COR-L47 (cell line): Measurements from ENCODE around the gene DND1.
"Not testable (repeated sequence)": the region's sequence is repeated elsewhere in the genome, so short reads cannot be mapped to it uniquely, and the experiment has no call there.

Experiments used
- DNase-seq: peaks from one replicate; lab custom pipeline; 2025; lab: John Stamatoyannopoulos, UW

Gene DND1

GRCh38 chr5:140631036-140631417 is 42.3 kb downstream of the DND1 start:
- no peak for DNase-seq

- no peak for DNase-seq
Observed at GRCh38 chr5:140630292-140631035, 42.9 kb downstream of the DND1 start.

GRCh38 chr5:140628711-140629110 is 44.7 kb downstream of the DND1 start:
- DNase-seq = no peak

- no peak for DNase-seq
Observed at GRCh38 chr5:140627972-140628371, 45.4 kb downstream of the DND1 start.

- DNase-seq = not testable (repeated sequence)
Observed at GRCh38 chr5:140624886-140625285, 48.5 kb downstream of the DND1 start.

- not testable (repeated sequence) for DNase-seq
Observed at GRCh38 chr5:140623061-140623460, 50.3 kb downstream of the DND1 start.

GRCh38 chr5:140622301-140622700 is 51.1 kb downstream of the DND1 start:
- no peak for DNase-seq
